Type B pancreatic cell (in vitro differentiated cells): ENCODE measurements around the gene MREG. TPM values are rescaled to one million over a fixed set of nuclear protein-coding genes. Genes with fewer than 3 reads are reported as not detected.

ENCODE experiments used
- DNase-seq: peaks from one replicate; pipeline ENCODE4 v3.0.0; 2021; ENCODE audit warnings: mixed read lengths; ENCODE audit not compliant: unreplicated experiment; ENCODE audit errors: extremely low spot score
- H3K27ac Mint-ChIP-seq: 2 replicates; pipeline ENCODE4 v1.8.0; 2021; ENCODE audit warnings: mild to moderate bottlenecking, mixed read lengths
- H3K27me3 Mint-ChIP-seq: 2 replicates; pipeline ENCODE4 v1.8.0; 2021; ENCODE audit warnings: mixed read lengths
- H3K36me3 Mint-ChIP-seq: 2 replicates; pipeline ENCODE4 v1.8.0; 2021; ENCODE audit warnings: mixed read lengths
- H3K4me1 Mint-ChIP-seq: one replicate; pipeline ENCODE4 v1.8.0; 2021; ENCODE audit warnings: mixed read lengths; ENCODE audit not compliant: unreplicated experiment
- H3K4me3 Mint-ChIP-seq: 2 replicates; pipeline ENCODE4 v1.8.0; 2021; ENCODE audit warnings: mild to moderate bottlenecking, mixed read lengths
- H3K9me3 Mint-ChIP-seq: 2 replicates; pipeline ENCODE4 v1.8.0; 2021; ENCODE audit warnings: mixed read lengths
- CTCF ChIP-seq: fragments of 200-600 bp; sonication (generic); conservative IDR thresholded peaks from 2 replicates; pipeline ENCODE4 v1.5.0; 2021; ENCODE audit warnings: antibody characterized with exemption, mild to moderate bottlenecking
- total RNA-seq: library from RNA; stranded (reverse); gene quantifications from 2 replicates; pipeline ENCODE4 v1.2.1, GENCODE V29; 2021; ENCODE audit warnings: low replicate concordance

MREG gene
- total RNA-seq, 1 donor from 2014 or later, result 15.7 TPM

GRCh38 chr2:215948051-215948450 is 65.3 kb downstream of the MREG start:
- peaks cover 5% of the 10 kb centered on the region for H3K4me1 Mint-ChIP-seq
- no peak for DNase-seq
- no peak overlapping the region for H3K27ac Mint-ChIP-seq
- peaks cover 22% of the 10 kb centered on the region for H3K36me3 Mint-ChIP-seq
- H3K9me3 Mint-ChIP-seq, result no peaks in the 10 kb centered on the region
- no peaks in the 10 kb centered on the region for H3K27me3 Mint-ChIP-seq
- TF ChIP-seq CTCF, result no peak
- H3K4me3 Mint-ChIP-seq, result no peak overlapping the region

- Mint-ChIP-seq H3K9me3 (no peaks in the 10 kb centered on the region), H3K27me3 (no peaks in the 10 kb centered on the region), H3K27ac (no peak overlapping the region), H3K4me1 (peaks cover under 1% of the 10 kb centered on the region), H3K4me3 (no peak overlapping the region), H3K36me3 (peaks cover 25% of the 10 kb centered on the region)
- TF ChIP-seq CTCF, result no peak
- no peak for DNase-seq
Observed at GRCh38 chr2:215946586-215946985, 66.8 kb downstream of the MREG start.

GRCh38 chr2:215942194-215942593 is 71.2 kb downstream of the MREG start:
- no peak for TF ChIP-seq CTCF
- Mint-ChIP-seq H3K4me3 (no peak overlapping the region), H3K27ac (no peak overlapping the region), H3K36me3 (peaks cover 32% of the 10 kb centered on the region), H3K9me3 (no peaks in the 10 kb centered on the region), H3K27me3 (no peaks in the 10 kb centered on the region), H3K4me1 (no peaks in the 10 kb centered on the region)
- DNase-seq, result no peak

- H3K4me3 Mint-ChIP-seq, result no peak overlapping the region
- no peaks in the 10 kb centered on the region for H3K27me3 Mint-ChIP-seq
- H3K9me3 Mint-ChIP-seq, result no peaks in the 10 kb centered on the region
- no peak for TF ChIP-seq CTCF
- H3K36me3 Mint-ChIP-seq, result peaks cover 32% of the 10 kb centered on the region
- no peak overlapping the region for H3K27ac Mint-ChIP-seq
- no peak for DNase-seq
- no peaks in the 10 kb centered on the region for H3K4me1 Mint-ChIP-seq
Observed at GRCh38 chr2:215941726-215942125, 71.6 kb downstream of the MREG start.

- DNase-seq, result no peak
- no peak overlapping the region for H3K4me3 Mint-ChIP-seq
- H3K36me3 Mint-ChIP-seq, result peaks cover 28% of the 10 kb centered on the region
- no peak for TF ChIP-seq CTCF
- H3K9me3 Mint-ChIP-seq, result no peaks in the 10 kb centered on the region
- no peaks in the 10 kb centered on the region for H3K4me1 Mint-ChIP-seq
- no peaks in the 10 kb centered on the region for H3K27me3 Mint-ChIP-seq
- no peak overlapping the region for H3K27ac Mint-ChIP-seq
Observed at GRCh38 chr2:215940645-215941184, 72.6 kb downstream of the MREG start.

GRCh38 chr2:215937190-215937589 is 76.2 kb downstream of the MREG start:
- Mint-ChIP-seq H3K36me3 (peaks cover 10% of the 10 kb centered on the region), H3K4me3 (no peak overlapping the region), H3K27me3 (no peaks in the 10 kb centered on the region), H3K4me1 (no peaks in the 10 kb centered on the region), H3K27ac (no peak overlapping the region), H3K9me3 (no peaks in the 10 kb centered on the region)
- TF ChIP-seq CTCF, result no peak
- DNase-seq, result no peak
